IMR-90 (cell line): ENCODE data around the gene MFSD2A. TPM values are rescaled to one million over a fixed set of nuclear protein-coding genes. Genes with fewer than 3 reads are reported as not detected.

Experiments used
- ATAC-seq: fragments of 200-7000 bp; cut with Tn5 transposase; 2 replicates; pipeline ENCODE4 v1.9.1; 2020; ENCODE audit warnings: low read depth, mild to moderate bottlenecking, moderate library complexity
- BruUV-seq: library from RNA; stranded (reverse); fragments of 400-500 nt; replicated peaks from 2 replicates; lab custom pipeline; 2021; lab: Mats Ljungman, UMichigan
- CTCF ChIA-PET: fragments of 300-600 bp; formaldehyde crosslinking; extraction: SDS; loops from one replicate; lab custom pipeline; 2021; ENCODE audit warnings: antibody characterized with exemption; lab: Yijun Ruan, JAX
- POLR2A ChIA-PET: fragments of 300-600 bp; sonication (Branson Sonifier 250); formaldehyde crosslinking; loops from one replicate; lab custom pipeline; 2022; ENCODE audit warnings: antibody characterized with exemption; ENCODE audit not compliant: unreplicated experiment; lab: Charles Lee
- DNase-seq: peaks from one replicate; pipeline ENCODE4 v3.0.0; 2013
- H2AFZ ChIP-seq: replicated peaks from 2 replicates; pipeline ENCODE3; 2013; ENCODE audit warnings: low read length, mild to moderate bottlenecking; ENCODE audit not compliant: poor library complexity
- H2AK5ac ChIP-seq: 2 replicates; pipeline ENCODE4 v1.6.1; 2013; ENCODE audit warnings: low read depth, low read length, inconsistent platforms
- H2AK9ac ChIP-seq: replicated peaks from 2 replicates; pipeline ENCODE3; 2013; ENCODE audit warnings: mild to moderate bottlenecking, low read depth, low read length, moderate library complexity; ENCODE audit not compliant: poor library complexity
- H2BK120ac ChIP-seq: 2 replicates; pipeline ENCODE4 v1.6.1; 2013; ENCODE audit warnings: low read depth, low read length, inconsistent platforms
- H2BK15ac ChIP-seq: 3 replicates; pipeline ENCODE4 v1.6.1; 2013; ENCODE audit warnings: low read depth, low read length, inconsistent platforms
- H2BK20ac ChIP-seq: 2 replicates; pipeline ENCODE4 v1.6.1; 2013; ENCODE audit warnings: low read depth, mild to moderate bottlenecking, inconsistent platforms, low read length, moderate library complexity
- H2BK5ac ChIP-seq: 2 replicates; pipeline ENCODE4 v1.6.1; 2013; ENCODE audit warnings: mild to moderate bottlenecking, low read depth, low read length, inconsistent platforms; ENCODE audit not compliant: poor library complexity, severe bottlenecking
- H3K14ac ChIP-seq: replicated peaks from 2 replicates; pipeline ENCODE4 v1.6.1; 2013; ENCODE audit warnings: low read depth, low read length, inconsistent platforms
- H3K18ac ChIP-seq: 2 replicates; pipeline ENCODE4 v1.6.1; 2013; ENCODE audit warnings: low read depth, low read length, control low read depth
- H3K23ac ChIP-seq: 2 replicates; pipeline ENCODE4 v1.6.1; 2013; ENCODE audit warnings: low read depth, low read length, inconsistent platforms
- H3K27ac ChIP-seq: 2 replicates; pipeline ENCODE4 v1.5.1; 2013; ENCODE audit warnings: mild to moderate bottlenecking, control low read depth, low read length; ENCODE audit not compliant: insufficient read depth
- H3K27me3 ChIP-seq: 2 replicates; pipeline ENCODE4 v1.6.1; 2013; ENCODE audit warnings: low read length; ENCODE audit not compliant: control insufficient read depth, insufficient read depth
- H3K36me3 ChIP-seq: 2 replicates; pipeline ENCODE4 v1.6.1; 2013; ENCODE audit warnings: low read length, mixed read lengths; ENCODE audit not compliant: control insufficient read depth, insufficient read depth
- H3K4ac ChIP-seq: 2 replicates; pipeline ENCODE4 v1.6.1; 2013; ENCODE audit warnings: low read depth, low read length, inconsistent platforms
- H3K4me1 ChIP-seq: 2 replicates; pipeline ENCODE4 v1.6.1; 2013; ENCODE audit warnings: low read length, mixed read lengths; ENCODE audit not compliant: control insufficient read depth, insufficient read depth
- H3K4me2 ChIP-seq: 2 replicates; pipeline ENCODE4 v1.6.1; 2013; ENCODE audit warnings: low read depth, mild to moderate bottlenecking, control low read depth, low read length, moderate library complexity
- H3K4me3 ChIP-seq: 2 replicates; pipeline ENCODE4 v1.5.1; 2013; ENCODE audit warnings: low read depth, mild to moderate bottlenecking, control low read depth, low read length, moderate library complexity; ENCODE audit not compliant: insufficient read depth
- H3K56ac ChIP-seq: 2 replicates; pipeline ENCODE4 v1.6.1; 2013; ENCODE audit warnings: low read length, inconsistent platforms; ENCODE audit not compliant: insufficient read depth; ENCODE audit errors: extremely low read depth
- H3K79me1 ChIP-seq, 2 experiments: 2 replicates each; pipeline ENCODE4 v1.6.1; 2013; ENCODE audit warnings: low read length in 2 of 2, inconsistent platforms in 1 of 2, low read depth in 1 of 2
- H3K9ac ChIP-seq: 2 replicates; pipeline ENCODE4 v1.6.1; 2013; ENCODE audit warnings: low read depth, low read length, control low read depth
- H3K9me1 ChIP-seq: 2 replicates; pipeline ENCODE4 v1.6.1; 2013; ENCODE audit warnings: low read length, inconsistent platforms; ENCODE audit not compliant: insufficient read depth
- H3K9me3 ChIP-seq: 2 replicates; pipeline ENCODE4 v1.6.1; 2013; ENCODE audit warnings: low read length; ENCODE audit not compliant: control insufficient read depth, insufficient read depth
- H4K20me1 ChIP-seq: 2 replicates; pipeline ENCODE4 v1.6.1; 2013; ENCODE audit warnings: low read length, inconsistent platforms; ENCODE audit not compliant: insufficient read depth
- H4K5ac ChIP-seq: 2 replicates; pipeline ENCODE4 v1.6.1; 2013; ENCODE audit warnings: mild to moderate bottlenecking, low read depth, low read length, control low read depth
- H4K8ac ChIP-seq, 2 experiments: 2 replicates each; pipeline ENCODE4 v1.6.1; 2013; ENCODE audit warnings: low read depth in 2 of 2, low read length in 2 of 2, control low read depth in 1 of 2, inconsistent platforms in 1 of 2
- H4K91ac ChIP-seq: 2 replicates; pipeline ENCODE4 v1.6.1; 2013; ENCODE audit warnings: low read depth, low read length, inconsistent platforms; ENCODE audit not compliant: insufficient read depth
- BHLHE40 ChIP-seq: fragments of 150-350 bp; IDR thresholded peaks from 2 replicates; pipeline ENCODE4 v1.6.1; 2016; ENCODE audit warnings: mild to moderate bottlenecking, low read depth, low read length
- WGBS, 2 experiments: methylation state at CpG; one replicate each; pipeline versions ENCODE4 v1.1.5 to v1.1.7; 2013; ENCODE audit warnings: missing lambda C conversion rate in 2 of 2; ENCODE audit not compliant: insufficient read length in 1 of 2; ENCODE audit errors: extremely low coverage in 2 of 2; 5-methylcytosine and 5-hydroxymethylcytosine counted together
- dilution Hi-C: fragments of 300-500 bp; cut with HindIII; formaldehyde crosslinking; loops from one replicate; pipeline ENCODE4 v1.14.3; 2018; ENCODE audit warnings: low sequenced_read_pairs; ENCODE audit not compliant: unreplicated experiment
- in situ Hi-C: fragments of 300-500 bp; cut with MboI; formaldehyde crosslinking; loops from 3 replicates; pipeline ENCODE4 v1.14.3; 2019; ENCODE audit warnings: low sequenced_read_pairs, inconsistent platforms, mixed read lengths
- intact Hi-C: fragments of 100-400 bp; cut with micrococcal nuclease; formaldehyde crosslinking; loops from 2 replicates; pipeline ENCODE4 v1.10.0; 2022
- polyA plus RNA-seq, 3 experiments: library from polyadenylated mRNA; depleted of rRNA; stranded (reverse); fragments of >200 nt; gene quantifications; 2 replicates each; pipeline ENCODE4 v1.2.3, GENCODE V29; 2012; ENCODE audit warnings: low replicate concordance in 1 of 3
- total RNA-seq: library from RNA; depleted of rRNA; stranded (reverse); fragments of >200 nt; gene quantifications from 2 replicates; pipeline ENCODE4 v1.2.3, GENCODE V29; 2012

The MFSD2A gene
- total and polyA plus RNA-seq, 2 of the 4 experiments (the other 2 are of a cell fraction) = 5.7 to 7.3 TPM

DNA sequence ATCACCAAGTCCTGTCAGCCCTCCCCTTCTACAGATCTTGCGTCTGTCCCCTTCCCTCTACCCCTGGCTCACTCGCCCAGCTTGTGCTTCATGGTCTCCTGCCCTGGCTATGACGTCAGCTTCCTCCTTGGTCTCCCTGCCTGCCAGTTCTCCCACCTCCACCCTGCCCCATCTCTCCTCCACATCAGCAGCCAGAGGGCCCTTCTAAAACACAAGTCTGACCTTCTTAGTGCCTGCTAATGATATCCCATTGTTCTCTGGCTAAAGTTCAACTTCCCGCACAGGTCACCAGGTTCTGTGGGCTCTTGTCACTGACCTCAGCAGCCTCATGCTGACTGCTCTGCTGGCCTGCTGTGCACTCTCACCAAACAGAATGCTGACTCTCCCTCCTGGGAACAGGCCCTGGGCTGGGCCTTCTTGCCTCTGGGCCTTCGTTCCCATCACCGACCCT lies 28.6 kb upstream of the MFSD2A start:
- TF ChIP-seq BHLHE40 = no peak
- H3K56ac ChIP-seq = no peak overlapping the region
- no peak for ATAC-seq
- no peak overlapping the region for H2BK15ac ChIP-seq
- H3K79me1 ChIP-seq = no peaks in the 10 kb centered on the region
- ChIA-PET POLR2A (no interaction called here), CTCF (no interaction called here)
- H3K9ac ChIP-seq = no peak overlapping the region
- 51% methylated on average over 5 of the region's 6 CpGs; no CpG with 5 or more reads in 1 of the 2 experiments for WGBS, 2 experiments
- no peak overlapping the region for H2AK9ac ChIP-seq
- H3K18ac ChIP-seq = no peak overlapping the region
- no peak overlapping the region for H4K91ac ChIP-seq
- H2BK120ac ChIP-seq = no peak overlapping the region
- peak; percentile 40 for DNase-seq
- intact Hi-C loops (no loop called here), dilution Hi-C loops (no loop called here), in situ Hi-C loops (no loop called here)
- no peaks in the 10 kb centered on the region for H3K36me3 ChIP-seq
- H3K4me1 ChIP-seq = peaks cover 3% of the 10 kb centered on the region; the same call in 1 of the 2 replicates
- no peak overlapping the region for H2AK5ac ChIP-seq
- H3K27me3 ChIP-seq = peaks cover 23% of the 10 kb centered on the region
- H3K9me1 ChIP-seq = peaks cover 4% of the 10 kb centered on the region; the same call in 1 of the 2 replicates
- no peaks in the 10 kb centered on the region for H3K9me3 ChIP-seq
- no peak overlapping the region for H3K27ac ChIP-seq
- peak overlapping the region; percentile 66 for H2AFZ ChIP-seq
- H3K14ac ChIP-seq = no peak overlapping the region
- H3K4me2 ChIP-seq = no peak overlapping the region
- BruUV-seq = no TSS peak
- no peak overlapping the region for H4K8ac ChIP-seq
- H2BK20ac ChIP-seq = no peak overlapping the region
- H3K23ac ChIP-seq = no peak overlapping the region
- H3K4ac ChIP-seq = no peak overlapping the region
- H3K4me3 ChIP-seq = no peak overlapping the region
- H2BK5ac ChIP-seq = no peak overlapping the region
- H4K20me1 ChIP-seq = no peaks in the 10 kb centered on the region
- H4K5ac ChIP-seq = no peak overlapping the region
